Activated naive CD8-positive, alpha-beta T cell treated with anti-CD3 and anti-CD28 coated beads, Interleukin-2, amount 50 U/mL, for 24 hours (primary cell): Measurements from ENCODE around the gene TP53RK.

Experiments
- ATAC-seq: fragments of 150-1000 bp; cut with Tn5 transposase; one replicate; pipeline ENCODE4 v1.10.0; 2021
- DNase-seq: peaks from one replicate; pipeline ENCODE4 v3.0.0; 2021
- H3K27ac Mint-ChIP-seq: one replicate; pipeline ENCODE4 v1.8.0; 2021; ENCODE audit warnings: mild to moderate bottlenecking, mixed read lengths
- H3K27me3 Mint-ChIP-seq: one replicate; pipeline ENCODE4 v1.8.0; 2021; ENCODE audit warnings: mixed read lengths
- H3K36me3 Mint-ChIP-seq: one replicate; pipeline ENCODE4 v1.8.0; 2021; ENCODE audit warnings: low read depth, mixed read lengths
- H3K4me1 Mint-ChIP-seq: one replicate; pipeline ENCODE4 v1.8.0; 2021; ENCODE audit warnings: mixed read lengths
- H3K4me3 Mint-ChIP-seq: one replicate; pipeline ENCODE4 v1.8.0; 2021; ENCODE audit warnings: mild to moderate bottlenecking, moderate library complexity, mixed read lengths
- H3K9me3 Mint-ChIP-seq: one replicate; pipeline ENCODE4 v1.8.0; 2021; ENCODE audit warnings: mixed read lengths

Gene TP53RK

DNA sequence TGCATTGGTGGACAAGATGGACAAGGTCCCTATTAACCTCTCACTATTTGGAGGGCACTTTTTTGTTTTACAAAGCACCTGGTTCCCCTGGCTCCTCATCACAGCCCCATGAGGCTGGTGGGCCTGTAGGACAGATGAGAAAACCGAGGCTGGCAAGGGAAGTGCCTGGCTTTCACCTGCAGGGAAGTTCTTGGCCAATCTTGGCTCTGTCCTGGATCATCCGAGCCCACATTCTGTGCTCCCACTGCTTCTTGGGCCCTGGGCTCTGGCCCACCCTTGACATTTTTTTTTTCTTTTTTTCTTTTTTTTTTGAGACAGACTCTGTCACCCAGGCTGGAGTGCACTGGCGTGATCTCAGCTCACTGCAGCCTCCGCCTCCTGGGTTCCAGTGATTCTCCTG is 52.7 kb downstream of the TP53RK start:
- no peaks in the 10 kb centered on the region for H3K4me1 Mint-ChIP-seq

DNA sequence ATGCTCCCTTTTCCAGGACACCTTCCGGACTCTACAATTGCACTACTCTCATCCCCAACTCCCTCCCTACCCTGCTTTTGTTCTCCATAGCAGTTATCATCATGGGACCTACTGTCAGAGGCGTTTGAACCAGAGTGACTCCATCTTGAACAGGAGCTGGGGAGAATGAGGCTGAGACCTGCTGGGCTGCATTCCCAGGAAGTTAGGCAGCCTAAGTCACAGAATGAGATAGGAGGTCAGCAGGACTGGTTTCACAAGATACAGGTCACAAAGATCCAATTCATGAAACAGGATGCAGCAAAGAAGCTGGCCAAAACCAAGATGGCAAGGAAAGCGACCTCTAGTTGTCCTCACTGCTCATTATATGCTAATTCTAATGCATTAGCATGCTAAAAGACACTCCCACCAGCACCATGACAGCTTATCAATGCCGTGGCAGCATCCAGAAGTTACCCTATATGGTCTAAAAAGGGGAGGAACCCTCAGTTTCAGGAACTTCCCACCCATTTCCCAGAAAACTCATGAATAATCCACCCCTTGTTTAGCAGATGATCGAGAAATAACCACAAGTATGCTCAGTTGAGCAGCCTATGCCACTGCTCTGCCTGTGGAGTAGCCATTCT is 53.6 kb downstream of the TP53RK start:
- Mint-ChIP-seq H3K4me3 (no peak overlapping the region), H3K27ac (no peak overlapping the region), H3K9me3 (no peaks in the 10 kb centered on the region), H3K36me3 (no peaks in the 10 kb centered on the region), H3K27me3 (peaks cover 10% of the 10 kb centered on the region), H3K4me1 (no peaks in the 10 kb centered on the region)
- ATAC-seq (no peak), DNase-seq (no peak)

More for the DNA sequence above, 52.7 kb downstream of the TP53RK start:
- ATAC-seq = no peak
- Mint-ChIP-seq H3K36me3 (no peaks in the 10 kb centered on the region), H3K27ac (no peak overlapping the region), H3K9me3 (no peaks in the 10 kb centered on the region), H3K27me3 (peaks cover 14% of the 10 kb centered on the region), H3K4me3 (no peak overlapping the region)
- DNase-seq = no peak

GRCh38 chr20:46634528-46634927 is 54.7 kb downstream of the TP53RK start:
- Mint-ChIP-seq H3K27ac (no peak overlapping the region), H3K9me3 (peaks cover 4% of the 10 kb centered on the region), H3K27me3 (peaks cover 15% of the 10 kb centered on the region), H3K36me3 (no peaks in the 10 kb centered on the region), H3K4me3 (no peak overlapping the region), H3K4me1 (no peaks in the 10 kb centered on the region)
- ATAC-seq (no peak), DNase-seq (no peak)
